GM12878 (cell line): Measurements from ENCODE around the gene ELAVL3. TPM values are rescaled to one million over a fixed set of nuclear protein-coding genes. Genes with fewer than 3 reads are reported as not detected.

Experiments used
- ATAC-seq: fragments of 200-7000 bp; cut with Tn5 transposase; 3 replicates; pipeline ENCODE4 v1.9.1; 2020; ENCODE audit warnings: mild to moderate bottlenecking, moderate library complexity
- BruUV-seq: library from RNA; stranded (reverse); fragments of 400-500 nt; replicated peaks from 2 replicates; lab custom pipeline; 2021; lab: Mats Ljungman, UMichigan
- CTCF ChIA-PET: fragments of 300-600 bp; sonication (Branson Sonifier 250); formaldehyde crosslinking; extraction: SDS; loops from one replicate; lab custom pipeline; 2021; ENCODE audit warnings: inconsistent platforms; lab: Yijun Ruan, JAX
- POLR2A ChIA-PET: fragments of 350-600 bp; formaldehyde crosslinking; extraction: SDS; loops from one replicate; lab custom pipeline; 2021; ENCODE audit warnings: inconsistent platforms; lab: Charles Lee
- RAD21 ChIA-PET: fragments of 300-600 bp; sonication (Branson Sonifier 250); formaldehyde crosslinking; loops from one replicate; lab custom pipeline; 2023; ENCODE audit warnings: antibody characterized with exemption; ENCODE audit not compliant: unreplicated experiment; lab: Charles Lee
- SMC1A ChIA-PET: fragments of 300-600 bp; sonication (Branson Sonifier 250); formaldehyde crosslinking; loops from one replicate; lab custom pipeline; 2023; ENCODE audit not compliant: unreplicated experiment, uncharacterized antibody; lab: Charles Lee
- DNase-seq: peaks from one replicate; pipeline ENCODE4 v3.0.0-alpha.2; 2011; ENCODE audit warnings: low read depth, low spot score
- FAIRE-seq: peaks from 3 replicates; lab custom pipeline; 2011; peaks lifted over from hg19 to GRCh38; lab: Jason Lieb, UNC
- H2AFZ ChIP-seq: 2 replicates; pipeline ENCODE4 v1.6.0; 2011; ENCODE audit warnings: low read depth, low read length, control low read depth; ENCODE audit not compliant: control insufficient read depth
- H3K27ac ChIP-seq: 2 replicates; pipeline ENCODE4 v1.5.1; 2011; ENCODE audit warnings: control low read depth; ENCODE audit not compliant: control insufficient read depth, insufficient read depth
- H3K27me3 ChIP-seq, 2 experiments: replicated peaks in 1 of 2; 2 replicates each; pipeline versions ENCODE4 v1.6.0 to v1.6.1; 2011; ENCODE audit warnings: low read length in 1 of 2; ENCODE audit not compliant: control insufficient read depth in 2 of 2, insufficient read depth in 2 of 2
- H3K36me3 ChIP-seq, 2 experiments: 2 replicates each; pipeline ENCODE4 v1.5.1; 2011; ENCODE audit warnings: low read length in 1 of 2; ENCODE audit not compliant: control insufficient read depth in 2 of 2, insufficient read depth in 2 of 2
- H3K4me1 ChIP-seq: 2 replicates; pipeline ENCODE4 v1.6.1; 2011; ENCODE audit warnings: mild to moderate bottlenecking, low read length, moderate library complexity, mixed read lengths; ENCODE audit not compliant: control insufficient read depth, insufficient read depth
- H3K4me2 ChIP-seq: 2 replicates; pipeline ENCODE4 v1.6.0; 2011; ENCODE audit warnings: control low read depth; ENCODE audit not compliant: control insufficient read depth, insufficient read depth
- H3K4me3 ChIP-seq: fragments of 200-600 bp; sonication (generic); 2 replicates; pipeline ENCODE4 v1.5.1; 2016
- H3K79me2 ChIP-seq: 2 replicates; pipeline ENCODE4 v1.6.0; 2011; ENCODE audit warnings: low read length; ENCODE audit not compliant: control insufficient read depth, insufficient read depth
- H3K9ac ChIP-seq: 2 replicates; pipeline ENCODE4 v1.8.0; 2011; ENCODE audit warnings: low read length, control low read depth, mixed read lengths; ENCODE audit not compliant: control insufficient read depth, insufficient read depth
- H3K9me3 ChIP-seq: replicated peaks from 3 replicates; pipeline ENCODE4 v1.5.1; 2011; ENCODE audit warnings: mild to moderate bottlenecking, low read length; ENCODE audit not compliant: control insufficient read depth, insufficient read depth
- H4K20me1 ChIP-seq: 2 replicates; pipeline ENCODE4 v1.6.0; 2011; ENCODE audit not compliant: control insufficient read depth, insufficient read depth
- BACH1 ChIP-seq: fragments of 450-650 bp; IDR thresholded peaks from 2 replicates; pipeline ENCODE4 v1.6.1; 2017; ENCODE audit warnings: mild to moderate bottlenecking, borderline replicate concordance
- BCL11A ChIP-seq: IDR thresholded peaks from 2 replicates; pipeline ENCODE4 v1.6.1; 2011; ENCODE audit warnings: low read depth, low read length
- DPF2 ChIP-seq: fragments of 450-650 bp; IDR thresholded peaks from 2 replicates; pipeline ENCODE4 v1.6.1; 2017; ENCODE audit warnings: mild to moderate bottlenecking
- FOS ChIP-seq: IDR thresholded peaks from 3 replicates; pipeline ENCODE4 v1.6.1; 2011; ENCODE audit warnings: borderline replicate concordance; ENCODE audit not compliant: insufficient read length; ENCODE audit errors: extremely low read depth
- HDAC2 ChIP-seq: fragments of 200-600 bp; sonication (generic); IDR thresholded peaks from 2 replicates; pipeline ENCODE4 v1.6.1; 2017
- NFYA ChIP-seq: IDR thresholded peaks from 2 replicates; pipeline ENCODE4 v1.6.1; 2011; ENCODE audit warnings: low read depth, mild to moderate bottlenecking, low read length, improper control_type of control experiment, borderline replicate concordance
- NR2C1 ChIP-seq: fragments of 450-650 bp; IDR thresholded peaks from 2 replicates; pipeline ENCODE4 v1.6.1; 2017; ENCODE audit warnings: antibody characterized with exemption, mild to moderate bottlenecking, moderate library complexity
- RB1 ChIP-seq: fragments of 450-650 bp; formaldehyde crosslinking; IDR thresholded peaks from 2 replicates; pipeline ENCODE4 v1.6.1; 2017; ENCODE audit warnings: mild to moderate bottlenecking, borderline replicate concordance
- SIN3A ChIP-seq: IDR thresholded peaks from 2 replicates; pipeline ENCODE4 v1.6.1; 2012; ENCODE audit warnings: low read depth, low read length, improper control_type of control experiment
- USF2 ChIP-seq: IDR thresholded peaks from 2 replicates; pipeline ENCODE4 v1.6.1; 2011; ENCODE audit warnings: low read depth, low read length, improper control_type of control experiment, borderline replicate concordance
- WRNIP1 ChIP-seq: IDR thresholded peaks from 2 replicates; pipeline ENCODE4 v1.6.1; 2011; ENCODE audit warnings: low read depth, low read length, improper control_type of control experiment, borderline replicate concordance
- ZNF384 ChIP-seq: IDR thresholded peaks from 2 replicates; pipeline ENCODE4 v1.6.1; 2012; ENCODE audit warnings: low read depth, mild to moderate bottlenecking, low read length, improper control_type of control experiment, borderline replicate concordance
- WGBS: methylation state at CpG from one replicate; pipeline ENCODE4 v1.1.6; 2016; ENCODE audit warnings: low lambda C conversion rate; ENCODE audit not compliant: insufficient replicate concordance, insufficient coverage; ENCODE audit errors: missing lambda C conversion rate; 5-methylcytosine and 5-hydroxymethylcytosine counted together
- in situ Hi-C: fragments of 300-500 bp; cut with MboI; formaldehyde crosslinking; loops from 9 replicates; pipeline ENCODE4 v1.14.3; 2018; ENCODE audit warnings: mixed read lengths
- intact Hi-C: fragments of 100-400 bp; cut with micrococcal nuclease; formaldehyde crosslinking; loops from one replicate; pipeline ENCODE4 v1.14.2; 2022; ENCODE audit not compliant: unreplicated experiment
- polyA plus RNA-seq, 11 experiments: library from polyadenylated mRNA; depleted of rRNA in 4 of 11; unstranded in 6 of 11; stranded (reverse) in 5 of 11; fragments of >200 nt; fragmentation: Nextera tagmentation in 4 of 11; fragmentation: Illumina TruSeq in 1 of 11; extraction: Ambion mirVana in 4 of 11; extraction: Trizol in 1 of 11; gene quantifications; 1 replicate in 1 of 11; 2 replicates in 10 of 11; pipeline versions ENCODE4 v1.2.1 to v1.2.3, GENCODE V29; 2011 to 2016; ENCODE audit warnings: inconsistent platforms in 2 of 11, missing spikeins in 2 of 11, low read depth in 1 of 11
- total RNA-seq, 4 experiments: library from RNA; depleted of rRNA in 3 of 4; stranded (reverse); fragments of >200 nt in 3 of 4; fragmentation: Illumina TruSeq in 1 of 4; extraction: Trizol in 1 of 4; gene quantifications; 2 replicates each; pipeline versions ENCODE4 v1.2.1 to v1.2.3, GENCODE V29; 2013 to 2021
- TF ChIP-seq, protein P1 (sequence below): IDR thresholded peaks from 2 replicates; pipeline ENCODE4 v1.6.1; 2012; ENCODE audit warnings: mild to moderate bottlenecking, low read depth, low read length
- TF ChIP-seq, protein P2 (sequence below): fragments of 450-650 bp; IDR thresholded peaks from 2 replicates; pipeline ENCODE4 v1.6.1; 2016; ENCODE audit warnings: mild to moderate bottlenecking

ELAVL3 gene
- total and polyA plus RNA-seq, 10 of the 15 experiments (the other 5 are each of a cell fraction or from before 2014, with no cell fraction given): under 0.01 to 0.05 (median 0.01) TPM; not detected in 7

GRCh38 chr19:11513946-11514345 lies 33.1 kb upstream of the ELAVL3 start:
- no peak for ATAC-seq
- BruUV-seq: no TSS peak
- in situ Hi-C loops: no loop called here
- Histone ChIP-seq H3K4me1 (no peaks in the 10 kb centered on the region), H3K9me3 (no peaks in the 10 kb centered on the region), H3K9ac (no peak overlapping the region), H3K4me2 (no peak overlapping the region), H3K27ac (no peak overlapping the region), H3K79me2 (no peaks in the 10 kb centered on the region), H2AFZ (no peak overlapping the region), H3K36me3 (peaks cover 3% of the 10 kb centered on the region in 2 experiments; a peak in 3 of 4 replicates), H3K4me3 (no peak overlapping the region), H4K20me1 (no peaks in the 10 kb centered on the region), H3K27me3 (no peaks in the 10 kb centered on the region)
- 95% methylated on average over 18 of the region's 20 CpGs for WGBS
- CTCF ChIA-PET: no interaction called here
- intact Hi-C loops: no loop called here
- DNase-seq: no peak
- RAD21 ChIA-PET: no interaction called here
- no peak for FAIRE-seq
- POLR2A ChIA-PET: interaction anchor here (0.6 kb wide), 1 partner anchor 136 kb away, joined by 3 read pairs; no protein-coding TSS in a partner anchor
- SMC1A ChIA-PET: no interaction called here
- TF ChIP-seq USF2 (no peak), BACH1 (no peak), BCL11A (no peak), NR2C1 (no peak), HDAC2 (no peak), RB1 (no peak), ZNF384 (no peak), WRNIP1 (no peak), FOS (no peak), NFYA (no peak), DPF2 (no peak), SIN3A (no peak)
- TF ChIP-seq, protein P1, sequence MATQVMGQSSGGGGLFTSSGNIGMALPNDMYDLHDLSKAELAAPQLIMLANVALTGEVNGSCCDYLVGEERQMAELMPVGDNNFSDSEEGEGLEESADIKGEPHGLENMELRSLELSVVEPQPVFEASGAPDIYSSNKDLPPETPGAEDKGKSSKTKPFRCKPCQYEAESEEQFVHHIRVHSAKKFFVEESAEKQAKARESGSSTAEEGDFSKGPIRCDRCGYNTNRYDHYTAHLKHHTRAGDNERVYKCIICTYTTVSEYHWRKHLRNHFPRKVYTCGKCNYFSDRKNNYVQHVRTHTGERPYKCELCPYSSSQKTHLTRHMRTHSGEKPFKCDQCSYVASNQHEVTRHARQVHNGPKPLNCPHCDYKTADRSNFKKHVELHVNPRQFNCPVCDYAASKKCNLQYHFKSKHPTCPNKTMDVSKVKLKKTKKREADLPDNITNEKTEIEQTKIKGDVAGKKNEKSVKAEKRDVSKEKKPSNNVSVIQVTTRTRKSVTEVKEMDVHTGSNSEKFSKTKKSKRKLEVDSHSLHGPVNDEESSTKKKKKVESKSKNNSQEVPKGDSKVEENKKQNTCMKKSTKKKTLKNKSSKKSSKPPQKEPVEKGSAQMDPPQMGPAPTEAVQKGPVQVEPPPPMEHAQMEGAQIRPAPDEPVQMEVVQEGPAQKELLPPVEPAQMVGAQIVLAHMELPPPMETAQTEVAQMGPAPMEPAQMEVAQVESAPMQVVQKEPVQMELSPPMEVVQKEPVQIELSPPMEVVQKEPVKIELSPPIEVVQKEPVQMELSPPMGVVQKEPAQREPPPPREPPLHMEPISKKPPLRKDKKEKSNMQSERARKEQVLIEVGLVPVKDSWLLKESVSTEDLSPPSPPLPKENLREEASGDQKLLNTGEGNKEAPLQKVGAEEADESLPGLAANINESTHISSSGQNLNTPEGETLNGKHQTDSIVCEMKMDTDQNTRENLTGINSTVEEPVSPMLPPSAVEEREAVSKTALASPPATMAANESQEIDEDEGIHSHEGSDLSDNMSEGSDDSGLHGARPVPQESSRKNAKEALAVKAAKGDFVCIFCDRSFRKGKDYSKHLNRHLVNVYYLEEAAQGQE: no peak
- TF ChIP-seq, protein P2, sequence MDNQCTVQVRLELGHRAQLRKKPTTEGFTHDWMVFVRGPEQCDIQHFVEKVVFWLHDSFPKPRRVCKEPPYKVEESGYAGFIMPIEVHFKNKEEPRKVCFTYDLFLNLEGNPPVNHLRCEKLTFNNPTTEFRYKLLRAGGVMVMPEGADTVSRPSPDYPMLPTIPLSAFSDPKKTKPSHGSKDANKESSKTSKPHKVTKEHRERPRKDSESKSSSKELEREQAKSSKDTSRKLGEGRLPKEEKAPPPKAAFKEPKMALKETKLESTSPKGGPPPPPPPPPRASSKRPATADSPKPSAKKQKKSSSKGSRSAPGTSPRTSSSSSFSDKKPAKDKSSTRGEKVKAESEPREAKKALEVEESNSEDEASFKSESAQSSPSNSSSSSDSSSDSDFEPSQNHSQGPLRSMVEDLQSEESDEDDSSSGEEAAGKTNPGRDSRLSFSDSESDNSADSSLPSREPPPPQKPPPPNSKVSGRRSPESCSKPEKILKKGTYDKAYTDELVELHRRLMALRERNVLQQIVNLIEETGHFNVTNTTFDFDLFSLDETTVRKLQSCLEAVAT: no peak
